GM19467 (cell line): Measurements from ENCODE around the gene PTHLH.

Source experiments
- ATAC-seq: cut with Tn5 transposase; IDR thresholded peaks from one replicate; pipeline ENCODE4 v1.9.1; 2021; ENCODE audit warnings: mild to moderate bottlenecking, moderate library complexity; ENCODE audit not compliant: unreplicated experiment

The PTHLH gene

DNA sequence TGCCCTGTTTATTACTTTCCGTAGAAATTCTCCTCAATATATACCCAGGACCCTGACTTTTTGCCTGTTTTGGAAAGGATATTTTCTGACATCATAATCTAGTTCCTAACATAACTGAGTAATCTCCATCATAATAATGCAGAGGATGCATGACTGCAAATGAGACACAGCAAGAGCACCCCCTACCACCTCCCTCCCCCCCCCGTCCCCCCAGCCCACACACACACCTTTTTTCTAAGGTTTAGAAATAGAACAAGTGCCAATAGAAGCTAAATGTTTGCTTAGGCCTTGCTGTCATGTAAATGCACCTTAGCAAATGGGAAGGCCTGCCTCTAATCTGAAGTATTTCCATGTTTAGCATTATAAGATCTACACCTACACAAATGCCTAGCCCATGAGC lies at the start of gene PTHLH:
Gene PTHLH, minus strand, starts transcription at position 13 of the 400 bp plus-strand sequence. CDS start 3,239 bp downstream, outside the sequence.
- no peak for ATAC-seq

DNA sequence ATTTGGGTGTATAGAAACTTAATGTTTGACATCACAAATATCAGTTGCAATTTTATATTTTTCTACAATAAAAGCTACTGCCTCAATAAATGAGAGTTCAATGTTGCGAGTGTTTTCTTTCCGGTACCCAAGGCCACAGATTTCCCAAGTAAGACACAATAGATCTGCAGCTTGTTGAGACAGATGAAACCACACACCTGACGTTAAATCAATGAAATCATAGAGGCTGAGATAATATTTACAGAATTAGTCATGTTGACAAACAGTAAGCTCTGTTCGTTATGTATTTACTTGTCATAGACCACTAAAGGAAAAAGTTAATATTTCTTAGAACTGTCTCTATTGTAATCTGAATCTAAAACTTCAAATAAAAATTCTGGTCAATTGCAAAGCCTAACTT lies 49.2 kb upstream of the PTHLH start:
- ATAC-seq, result no peak

DNA sequence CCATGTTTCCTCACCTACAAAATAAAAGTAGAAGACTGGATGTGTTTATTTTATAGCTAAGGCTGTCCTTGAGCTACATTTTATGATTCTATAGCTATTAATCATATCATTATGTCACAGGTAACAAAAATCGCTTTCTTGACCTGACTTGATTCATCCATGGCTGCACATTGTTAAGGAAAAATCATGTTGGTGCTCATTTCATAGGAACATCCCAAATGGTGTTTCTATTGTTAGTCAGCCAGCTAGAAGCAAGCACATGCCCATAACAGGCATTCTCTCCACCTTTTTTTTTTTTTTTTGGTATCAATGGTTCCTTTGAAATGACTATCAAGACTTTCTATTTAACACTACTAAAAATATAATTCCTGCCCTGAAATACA lies 45.3 kb upstream of the PTHLH start:
- ATAC-seq, result no peak

DNA sequence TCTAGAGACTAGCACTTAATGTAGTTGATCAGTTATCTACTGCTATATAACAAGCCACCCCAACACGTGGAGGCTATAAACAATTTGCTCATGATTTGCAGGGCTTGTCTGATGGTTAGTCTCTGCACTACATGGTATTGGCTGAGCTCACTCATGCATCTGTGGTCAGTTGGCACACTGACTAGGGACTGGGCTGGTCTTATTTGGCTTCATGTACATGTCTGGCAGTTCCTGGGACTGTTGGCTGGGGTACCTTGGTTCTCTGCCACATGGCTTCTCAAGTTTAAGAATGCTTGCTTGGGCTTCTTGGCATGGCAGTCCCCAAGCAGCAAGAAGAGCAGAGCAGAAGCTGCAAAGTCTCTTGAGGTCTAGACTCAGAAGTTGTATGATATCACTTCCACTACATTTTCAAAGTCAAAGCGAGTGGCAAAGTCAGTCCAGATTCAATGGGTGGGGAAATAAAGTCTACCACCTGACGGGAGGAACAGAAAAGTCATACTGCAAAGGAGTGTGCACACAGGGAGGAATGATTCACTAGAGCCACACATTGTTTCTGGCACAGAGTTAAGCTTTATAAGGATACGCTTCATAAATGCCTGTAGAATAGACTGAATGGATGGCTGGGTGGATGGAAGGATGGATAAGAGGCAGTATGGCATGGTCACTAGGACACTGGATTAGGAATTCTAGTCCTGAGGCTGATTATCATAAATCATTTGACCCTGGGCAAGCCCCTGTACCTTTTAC lies 44.8 kb upstream of the PTHLH start:
- no peak for ATAC-seq

DNA sequence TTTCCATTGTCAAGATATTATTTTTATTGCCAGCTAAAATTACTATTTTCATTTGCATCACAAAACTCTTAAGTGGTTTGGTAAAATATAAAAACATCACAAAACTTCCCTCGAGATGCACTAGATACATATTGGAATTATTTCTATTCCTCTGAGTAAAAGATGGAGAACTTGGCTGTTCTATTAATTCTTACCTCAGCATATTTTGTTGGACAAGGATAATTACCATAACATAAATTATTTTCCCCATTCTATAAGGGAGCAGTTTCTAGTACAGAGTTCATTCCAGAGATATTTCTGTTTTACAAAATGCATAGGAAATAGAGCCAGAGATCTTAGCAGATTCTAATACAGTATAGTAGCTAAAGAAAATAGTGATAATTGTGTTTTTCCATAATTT lies 42.6 kb upstream of the PTHLH start:
- no peak for ATAC-seq

DNA sequence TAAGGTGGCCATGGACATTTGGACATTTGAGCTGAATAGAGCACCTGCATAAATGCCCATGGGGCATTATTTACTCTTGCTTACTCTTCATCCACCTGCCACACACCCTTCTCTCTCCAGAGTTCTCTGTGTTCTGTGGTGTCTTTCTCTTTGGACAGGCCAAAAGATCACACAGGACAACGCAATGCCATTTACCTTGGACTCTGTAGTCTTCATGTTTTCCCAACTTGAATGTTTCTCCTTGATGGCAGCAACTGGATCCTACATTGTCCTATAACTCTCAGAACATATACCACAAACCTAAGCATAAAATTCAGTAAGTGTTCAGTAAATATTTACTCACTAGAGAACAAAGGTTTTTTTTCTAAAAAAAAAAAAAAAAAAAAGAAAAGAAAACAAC lies 41.7 kb upstream of the PTHLH start:
- ATAC-seq, result no peak

DNA sequence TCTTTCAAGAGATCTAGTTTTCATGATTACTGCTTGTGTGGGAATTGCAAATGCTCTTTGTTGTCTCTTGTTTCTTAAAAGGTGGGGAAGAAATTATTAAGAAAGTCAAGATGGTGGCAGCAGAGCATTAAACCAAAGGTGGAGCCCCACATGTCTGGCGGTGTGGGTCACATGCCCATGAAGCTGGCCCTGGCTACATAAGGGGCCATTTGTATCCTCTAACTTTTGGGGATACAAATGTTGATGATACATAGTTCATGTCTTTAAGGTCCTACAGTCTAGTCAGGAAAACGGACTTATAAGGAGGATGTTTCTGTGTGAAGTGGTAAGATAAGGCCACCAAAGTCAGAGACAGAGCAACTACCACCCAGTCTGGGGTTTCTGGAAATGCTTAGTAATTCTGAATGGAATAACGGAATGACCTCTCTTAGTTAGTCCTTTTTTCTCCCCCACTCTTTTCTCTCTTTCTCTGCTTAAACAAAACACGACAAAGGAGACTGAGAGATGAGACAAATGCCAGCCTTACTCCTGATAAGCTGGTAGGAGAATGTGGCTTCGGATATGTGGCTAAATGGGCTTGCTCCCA lies 39.9 kb upstream of the PTHLH start:
- ATAC-seq, result no peak

DNA sequence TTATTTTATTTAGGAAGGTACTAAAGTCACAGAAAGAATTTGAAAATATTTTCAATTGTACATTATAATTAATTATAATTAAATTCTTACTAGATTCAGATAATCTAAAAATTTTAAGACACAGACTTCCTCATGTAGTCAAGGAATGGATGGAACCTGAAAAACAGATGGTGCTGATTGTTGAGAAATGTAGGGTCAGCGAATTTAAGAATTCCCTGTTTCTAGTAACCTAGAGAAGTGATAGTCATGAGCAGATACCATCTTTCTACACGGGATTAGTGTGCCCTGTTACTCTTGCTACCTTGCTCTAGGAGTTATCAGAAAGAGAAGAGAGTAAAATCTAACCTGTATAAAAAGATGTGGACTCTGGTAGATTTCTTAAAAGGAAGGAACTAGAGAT lies 37.5 kb upstream of the PTHLH start:
- no peak for ATAC-seq

DNA sequence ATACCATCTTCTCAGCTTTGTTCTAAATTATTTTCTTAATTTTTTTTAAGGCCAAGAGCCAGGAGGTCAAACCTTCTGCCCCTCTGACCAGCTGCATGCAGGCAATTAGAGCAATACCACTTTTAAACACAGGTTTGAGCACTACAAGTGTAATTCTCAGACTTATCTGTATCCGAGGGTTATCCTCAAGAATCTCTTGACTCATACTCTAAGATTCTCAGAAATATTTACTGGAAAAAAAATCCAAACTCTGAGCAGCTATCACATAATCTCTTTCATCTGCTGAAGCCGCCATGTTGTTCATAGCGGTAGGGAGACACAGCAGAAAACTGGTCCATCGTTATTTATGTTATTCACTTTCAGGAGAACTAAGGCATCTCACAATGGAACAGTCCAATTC lies 27.4 kb upstream of the PTHLH start:
- ATAC-seq, result no peak

DNA sequence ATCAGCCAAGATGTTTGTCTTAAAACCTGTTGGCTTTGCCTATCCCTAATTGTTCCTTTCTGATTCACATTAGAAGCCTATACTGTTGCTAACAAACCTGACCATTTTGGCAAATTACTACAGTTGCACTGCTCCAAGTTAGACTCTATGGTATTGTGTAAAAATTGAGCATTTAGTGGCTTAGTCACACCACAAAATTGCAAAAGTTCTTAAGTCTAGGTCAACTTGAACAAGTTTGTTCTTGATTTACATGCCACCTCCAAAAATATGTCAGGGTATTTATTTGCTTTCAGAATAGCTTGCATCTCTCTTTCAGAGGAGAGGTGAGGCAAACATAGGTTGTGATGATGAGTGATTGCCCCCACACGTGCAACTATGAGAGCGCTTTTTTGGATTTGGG lies 27.0 kb upstream of the PTHLH start:
- no peak for ATAC-seq

DNA sequence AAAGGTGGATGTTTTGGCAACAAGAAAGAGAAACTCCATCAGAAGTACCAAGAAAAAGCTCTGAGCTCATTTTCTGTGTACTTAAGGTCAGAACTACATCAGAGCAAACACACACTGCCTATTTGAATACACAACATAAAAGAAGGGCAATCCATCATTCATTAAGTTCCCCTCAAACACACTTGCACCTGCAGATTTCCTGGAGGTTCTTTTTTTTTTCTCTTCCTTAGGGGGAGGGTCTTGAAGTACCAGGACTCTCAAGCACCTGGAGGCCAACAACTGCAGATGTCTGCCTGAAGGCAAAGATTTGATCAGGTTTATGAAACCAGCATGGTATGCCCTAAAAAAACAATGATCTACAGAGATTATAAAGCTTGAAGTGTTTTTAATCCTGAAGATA lies 26.1 kb upstream of the PTHLH start:
- no peak for ATAC-seq

DNA sequence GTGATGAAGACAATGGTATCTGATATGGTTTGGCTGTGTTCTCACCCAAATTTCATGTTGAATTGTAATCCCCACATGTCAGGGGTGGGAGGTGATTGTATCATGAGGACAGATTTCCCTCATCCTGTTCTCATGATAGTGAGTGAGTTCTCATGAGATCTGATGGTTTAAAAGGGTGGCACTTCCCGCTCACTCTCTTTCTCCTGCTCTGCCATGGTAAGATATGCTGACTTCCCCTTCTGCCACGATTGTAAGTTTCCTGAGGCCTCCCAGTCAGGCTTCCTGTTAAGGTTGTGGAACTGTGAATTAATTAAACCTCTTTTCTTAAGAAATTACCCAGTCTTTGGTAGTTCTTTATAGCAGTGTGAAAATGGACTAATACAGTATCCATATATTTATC lies 25.6 kb upstream of the PTHLH start:
- ATAC-seq, result no peak

DNA sequence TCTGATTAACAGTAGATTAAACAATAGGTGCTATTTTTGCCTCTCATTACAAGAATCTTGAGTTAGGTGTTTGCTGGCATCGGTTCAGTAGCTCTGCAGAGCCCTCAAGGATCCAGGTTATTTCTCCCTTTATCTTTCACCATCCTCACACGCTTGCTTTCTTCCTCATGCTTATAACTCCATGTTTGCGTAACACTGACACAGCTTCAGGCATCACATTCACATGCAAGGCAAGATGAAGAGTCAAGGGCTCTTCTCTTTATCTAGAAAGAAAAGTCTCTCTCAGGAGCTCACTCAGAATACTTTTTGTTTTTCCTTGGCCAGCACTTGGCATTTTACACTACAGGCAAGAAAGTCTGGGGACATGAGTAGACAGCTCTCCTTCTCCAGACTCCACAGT lies 24.2 kb upstream of the PTHLH start:
- ATAC-seq, result no peak

DNA sequence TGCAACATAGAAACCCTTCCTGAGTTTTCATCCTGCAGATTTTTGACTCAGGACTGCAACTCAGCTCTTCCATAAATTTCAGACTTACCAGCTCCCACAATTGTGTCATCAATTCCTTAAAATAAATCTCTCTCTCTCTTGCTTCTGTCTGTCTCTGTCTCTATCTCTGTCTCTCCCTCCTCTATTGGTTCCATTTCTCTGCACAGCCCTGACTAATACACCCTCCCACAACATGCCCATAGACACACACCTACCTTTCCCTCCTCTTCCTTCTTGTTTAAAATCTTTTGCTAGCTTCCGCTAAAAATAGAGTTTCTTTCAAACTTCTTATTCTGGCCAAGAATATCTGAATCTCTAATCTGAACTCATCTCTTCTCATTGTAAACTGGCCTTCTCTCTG lies 22.9 kb upstream of the PTHLH start:
- ATAC-seq, result no peak

DNA sequence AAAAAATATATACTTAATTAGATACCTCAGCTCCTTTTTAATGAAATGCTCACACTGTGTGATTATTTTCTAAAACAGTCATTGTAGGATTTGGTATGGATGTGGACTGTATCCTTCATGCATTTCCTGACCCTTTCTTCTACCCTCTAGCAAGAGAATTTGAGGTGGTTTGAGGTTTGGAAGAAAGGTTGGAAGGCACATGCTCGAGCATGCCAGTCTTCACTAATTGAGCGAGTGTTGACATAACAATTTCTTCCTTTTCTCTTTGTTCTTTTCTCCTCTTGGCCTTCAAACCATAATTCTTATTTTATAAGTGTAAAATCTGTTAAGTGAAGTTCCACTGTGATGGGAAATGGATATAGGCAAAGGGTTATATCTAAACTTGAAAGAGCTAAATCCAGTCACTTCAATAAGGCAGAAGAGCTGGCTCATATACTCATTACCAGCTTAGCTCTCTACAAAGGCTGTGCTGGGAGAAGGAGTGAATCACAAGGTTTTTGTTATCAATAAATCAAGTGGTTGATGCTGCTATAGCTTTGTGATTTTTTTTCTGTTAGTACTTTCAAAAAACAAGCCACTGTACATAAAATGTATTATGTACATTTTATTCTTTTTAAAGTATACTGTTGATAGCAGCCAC lies 16.2 kb upstream of the PTHLH start:
- no peak for ATAC-seq

DNA sequence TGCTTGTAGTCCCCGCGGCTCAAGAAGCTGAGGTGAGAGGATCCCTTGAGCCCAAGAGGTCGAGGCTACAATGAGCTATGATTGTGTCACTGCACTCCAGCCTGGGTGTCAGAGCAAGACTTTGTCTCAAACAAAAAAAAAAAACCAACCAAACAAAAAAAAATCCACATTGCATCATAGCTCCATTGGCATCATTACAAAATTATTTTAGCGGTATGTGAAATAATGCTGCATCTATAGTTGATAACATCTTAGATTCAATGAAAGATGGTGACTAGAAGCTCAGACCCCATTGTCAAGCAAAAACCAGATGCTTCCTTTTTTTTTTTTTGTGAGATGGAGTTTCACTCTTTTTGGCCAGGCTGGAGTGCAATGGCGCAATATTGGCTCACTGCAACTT lies 14.8 kb upstream of the PTHLH start:
- no peak for ATAC-seq

DNA sequence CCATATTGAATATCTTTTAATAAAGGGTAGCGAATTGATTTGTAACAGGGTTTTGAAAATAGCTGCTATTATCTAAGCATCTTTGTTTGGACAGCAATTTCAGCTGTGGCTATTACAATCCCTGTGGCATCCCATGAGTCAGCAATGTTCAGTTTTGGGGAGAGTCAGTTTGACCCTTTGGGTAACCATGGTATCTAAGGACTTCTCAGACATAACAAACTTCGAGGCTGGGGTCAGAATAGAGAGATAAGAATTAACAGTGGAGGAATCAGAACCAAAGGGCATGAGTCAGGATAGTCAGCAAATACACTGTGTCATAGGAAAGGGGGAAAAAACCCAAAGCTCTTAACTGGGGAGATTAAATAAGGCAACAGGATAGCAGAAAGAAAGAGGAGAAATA lies 11.7 kb upstream of the PTHLH start:
- no peak for ATAC-seq

DNA sequence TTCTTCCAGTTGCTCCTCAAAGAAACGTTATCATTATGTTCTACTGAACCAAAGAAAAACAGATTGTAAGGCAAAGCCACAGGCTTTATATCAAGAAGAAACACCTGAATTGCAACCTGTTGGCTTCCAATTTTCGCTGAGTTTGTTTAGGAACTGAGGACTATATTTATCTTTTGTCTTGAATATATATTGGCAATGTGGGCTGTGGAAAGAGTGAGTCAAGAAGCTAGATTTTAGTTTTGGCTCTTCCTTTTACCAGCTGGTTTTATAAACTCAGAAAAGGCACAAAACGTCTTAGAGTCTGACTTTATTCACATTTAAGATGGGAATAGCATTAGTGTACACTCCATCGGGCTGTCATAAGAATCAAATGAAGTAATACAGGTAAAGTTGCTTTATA lies 10.4 kb upstream of the PTHLH start:
- no peak for ATAC-seq

DNA sequence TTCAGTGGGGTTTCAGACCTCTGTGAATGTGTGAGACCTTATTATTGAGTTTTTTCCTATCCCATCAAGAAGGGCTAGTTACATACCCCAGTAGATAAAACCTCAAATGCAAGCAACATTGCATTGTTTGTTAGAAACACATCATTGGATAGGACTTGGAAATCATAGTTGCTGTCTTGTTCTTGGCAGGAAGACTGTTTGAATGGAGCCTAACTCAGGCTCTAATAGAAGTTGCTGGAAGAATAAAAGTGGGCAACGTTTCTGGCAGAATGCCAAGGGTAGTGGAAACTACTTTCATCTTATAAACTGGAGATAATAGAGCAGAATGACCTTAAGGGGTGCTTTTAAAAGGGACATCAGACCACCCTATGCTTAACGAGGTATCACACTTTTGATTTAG lies 9.9 kb upstream of the PTHLH start:
- no peak for ATAC-seq

DNA sequence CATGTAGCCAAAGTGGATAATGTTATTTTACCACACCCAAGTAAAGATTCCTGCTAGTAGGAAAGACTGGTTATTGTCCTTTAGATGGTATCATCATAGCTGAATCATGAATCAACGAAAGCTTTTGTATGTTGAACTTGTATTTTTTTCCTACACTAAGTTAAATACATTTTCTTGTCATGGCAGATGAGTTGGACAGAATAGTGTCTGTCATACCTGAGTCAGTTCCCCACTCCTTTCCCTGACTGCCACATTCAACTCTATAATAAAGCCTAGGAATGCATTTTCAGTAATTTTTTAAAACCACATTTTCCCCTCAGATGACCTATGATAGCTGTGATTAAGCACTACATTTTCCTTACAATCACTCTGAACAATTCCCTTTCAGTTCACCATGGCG lies 9.3 kb upstream of the PTHLH start:
- ATAC-seq, result no peak

DNA sequence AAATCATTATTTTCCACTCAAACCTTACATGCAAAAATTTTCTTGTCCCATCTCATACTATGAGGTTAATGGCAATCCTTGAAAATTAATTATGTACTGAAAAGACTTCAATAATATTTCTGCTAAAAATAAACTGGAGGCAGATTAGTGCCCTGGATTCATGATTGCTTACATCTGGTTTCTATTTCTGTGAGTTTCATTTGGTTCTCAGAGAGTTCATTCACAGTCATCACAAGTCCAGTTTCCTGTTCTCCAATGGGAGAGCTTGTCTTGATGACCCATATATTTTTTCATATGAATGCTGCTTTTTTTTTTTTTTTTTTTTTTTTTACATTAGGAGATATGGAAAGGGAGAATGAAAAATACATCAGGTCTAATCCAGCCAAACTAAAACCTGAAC lies 6.6 kb upstream of the PTHLH start:
- ATAC-seq, result no peak
